NCI-H345 (cell line): Measurements from ENCODE around the gene CA6.
"Not testable (repeated sequence)": the region's sequence is repeated elsewhere in the genome, so short reads cannot be mapped to it uniquely, and the experiment has no call there.

Experiments
- DNase-seq: peaks from one replicate; lab custom pipeline; 2025; lab: John Stamatoyannopoulos, UW

CA6 gene

DNA sequence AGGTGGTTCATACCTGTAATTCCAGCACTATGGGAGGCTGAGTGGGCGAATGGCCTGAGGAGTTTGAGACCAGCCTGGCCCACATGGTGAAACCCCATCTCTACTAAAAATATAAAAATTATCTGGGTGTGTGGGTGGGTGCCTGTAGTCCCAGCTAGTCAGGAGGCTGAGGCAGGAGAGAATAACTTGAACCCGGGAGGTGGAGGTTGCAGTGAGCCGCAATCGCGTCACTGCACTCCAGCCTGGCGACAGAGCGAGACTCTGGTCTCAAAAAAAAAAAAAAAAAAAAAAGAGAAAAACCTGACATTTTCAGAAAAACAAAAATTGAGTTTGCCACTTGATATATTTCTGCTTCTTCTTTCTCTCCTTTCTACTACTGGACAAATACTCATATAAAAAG lies 24.3 kb downstream of the CA6 start:
- DNase-seq: no peak

DNA sequence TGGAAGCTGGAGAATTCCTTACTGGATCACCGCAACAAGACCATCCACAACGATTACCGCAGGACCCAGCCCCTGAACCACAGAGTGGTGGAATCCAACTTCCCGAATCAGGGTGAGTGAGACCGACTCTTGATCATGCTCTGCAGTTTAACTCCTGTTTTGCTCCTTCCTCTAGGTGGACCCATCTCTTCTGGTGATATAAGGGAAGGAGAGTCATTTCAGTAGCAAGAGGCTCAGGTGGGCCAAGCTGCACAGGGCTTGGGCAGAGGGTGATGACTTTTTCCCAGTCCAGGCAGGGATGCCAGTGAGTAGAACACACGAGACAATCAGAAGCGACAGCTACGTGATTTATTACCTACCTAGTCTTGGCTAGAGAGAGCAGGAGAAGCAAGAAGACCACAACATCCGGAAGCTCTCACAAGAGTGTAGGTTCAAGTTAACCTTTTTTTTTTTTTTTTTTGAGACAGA lies 25.2 kb downstream of the CA6 start:
- DNase-seq: no peak

GRCh38 chr1:8974551-8974950 lies 28.9 kb downstream of the CA6 start:
- no peak for DNase-seq

DNA sequence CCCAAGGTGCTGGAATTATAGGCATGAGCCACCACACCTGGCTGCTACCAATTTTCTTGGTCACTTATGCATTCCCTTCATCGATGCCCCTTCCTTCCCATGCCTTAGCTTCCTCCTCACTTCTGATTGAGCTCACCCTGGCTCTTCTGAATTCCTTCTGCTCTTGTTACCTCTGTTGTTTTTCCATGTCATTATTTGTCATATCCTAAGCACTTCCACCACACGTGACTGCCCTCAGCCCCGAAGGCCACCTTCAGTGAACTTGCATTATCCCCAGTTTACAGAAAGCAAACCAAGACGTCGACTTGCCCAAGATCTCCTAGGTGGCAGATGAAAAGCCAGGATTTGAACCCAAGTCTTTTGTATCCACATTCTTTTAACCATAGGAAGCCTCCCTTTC lies 30.7 kb downstream of the CA6 start:
- DNase-seq: no peak

DNA sequence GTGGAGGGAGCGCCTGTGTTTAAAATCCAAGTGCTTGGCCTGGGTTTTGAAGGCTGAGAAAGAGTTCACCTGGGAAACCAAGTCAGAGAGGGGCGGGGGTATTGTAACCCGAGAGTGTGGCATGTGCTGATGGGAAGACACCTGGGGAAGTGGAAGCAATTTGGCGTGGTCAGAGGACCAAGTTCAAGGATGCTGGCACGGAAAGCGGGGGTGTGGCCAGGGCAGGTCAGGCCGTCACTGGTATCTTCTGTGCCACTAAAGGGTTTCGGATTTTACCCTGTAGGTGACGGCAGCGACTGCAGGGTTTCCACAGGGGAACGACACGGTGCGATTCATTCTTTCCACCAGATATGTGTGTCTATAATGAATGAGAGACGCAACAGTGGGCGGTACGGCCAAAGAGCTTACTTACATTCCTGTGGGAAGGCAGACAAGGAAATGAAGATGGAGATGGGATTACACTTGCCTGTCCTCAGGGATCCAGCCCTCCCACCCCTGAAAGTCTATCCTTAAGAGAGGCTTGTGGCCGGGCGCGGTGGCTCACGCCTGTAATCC lies 31.3 kb downstream of the CA6 start:
- no peak for DNase-seq

DNA sequence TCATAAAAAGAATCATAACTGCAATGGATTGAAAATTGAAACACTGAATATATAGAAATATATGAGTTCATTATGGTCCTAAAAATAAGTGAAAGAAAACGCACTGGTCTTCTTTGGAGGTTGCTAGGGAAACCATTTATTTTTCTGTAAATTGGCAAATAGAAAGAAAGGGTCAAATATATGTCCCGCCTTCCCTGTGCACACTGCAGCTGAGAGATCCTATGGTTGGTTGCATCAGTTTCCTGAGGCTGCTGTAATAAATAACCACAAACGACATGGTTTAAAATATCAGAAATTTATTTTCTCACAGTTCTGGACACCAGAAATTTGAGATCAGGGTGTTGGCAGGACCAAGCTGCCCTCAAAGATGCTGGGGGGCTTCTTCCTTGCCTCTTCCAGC lies 35.0 kb downstream of the CA6 start:
- DNase-seq: no peak

GRCh38 chr1:8981169-8981568 lies 35.5 kb downstream of the CA6 start:
- DNase-seq: no peak

GRCh38 chr1:8984203-8984602 lies 38.5 kb downstream of the CA6 start:
- no peak for DNase-seq

- no peak for DNase-seq
Measured at GRCh38 chr1:8984990-8985389, 39.3 kb downstream of the CA6 start.

DNA sequence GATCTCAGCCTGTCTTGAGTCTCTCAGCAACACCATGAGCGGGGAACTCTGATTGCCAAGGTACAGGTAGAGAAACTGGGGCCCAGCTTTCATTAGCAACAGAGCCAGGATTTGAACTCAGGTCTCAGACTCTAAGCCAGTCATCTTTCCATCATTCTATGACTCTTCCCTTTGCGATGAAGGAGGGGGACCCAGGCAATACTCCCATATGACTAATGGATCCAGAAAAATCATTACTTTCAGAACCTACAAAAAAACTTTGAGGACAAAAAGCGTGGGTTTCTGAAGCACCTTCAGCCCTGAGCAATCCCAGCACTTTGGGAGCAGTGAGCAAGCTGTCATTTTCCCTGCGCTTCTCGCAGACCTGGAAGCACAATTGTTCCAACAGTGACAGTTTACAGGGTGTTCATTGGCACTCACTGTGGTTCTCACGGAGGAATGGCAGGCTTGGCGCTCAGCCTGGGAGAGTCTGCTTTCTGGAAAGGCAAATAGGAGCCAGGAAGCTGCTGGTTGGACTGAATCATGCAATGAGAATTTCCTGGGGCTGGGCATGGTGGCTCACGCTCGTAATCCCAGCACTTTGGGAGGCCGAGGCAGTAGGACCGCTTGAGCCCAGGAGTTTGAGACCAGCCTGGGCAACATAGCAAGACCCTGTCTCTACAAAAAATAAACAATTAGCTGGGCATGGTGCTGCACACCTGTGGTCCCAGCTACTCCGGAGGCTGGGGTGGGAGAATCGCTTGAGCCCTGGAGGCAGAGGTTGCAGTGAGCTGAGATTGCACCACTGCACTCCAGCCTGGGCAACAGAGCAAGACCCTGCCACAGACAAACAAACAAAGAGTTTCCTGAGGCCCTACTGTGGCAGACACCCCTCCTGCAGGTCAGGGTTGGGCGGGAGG lies 40.5 kb downstream of the CA6 start:
- DNase-seq: no peak

- DNase-seq: no peak
Measured at GRCh38 chr1:8986814-8987190, 41.1 kb downstream of the CA6 start.

DNA sequence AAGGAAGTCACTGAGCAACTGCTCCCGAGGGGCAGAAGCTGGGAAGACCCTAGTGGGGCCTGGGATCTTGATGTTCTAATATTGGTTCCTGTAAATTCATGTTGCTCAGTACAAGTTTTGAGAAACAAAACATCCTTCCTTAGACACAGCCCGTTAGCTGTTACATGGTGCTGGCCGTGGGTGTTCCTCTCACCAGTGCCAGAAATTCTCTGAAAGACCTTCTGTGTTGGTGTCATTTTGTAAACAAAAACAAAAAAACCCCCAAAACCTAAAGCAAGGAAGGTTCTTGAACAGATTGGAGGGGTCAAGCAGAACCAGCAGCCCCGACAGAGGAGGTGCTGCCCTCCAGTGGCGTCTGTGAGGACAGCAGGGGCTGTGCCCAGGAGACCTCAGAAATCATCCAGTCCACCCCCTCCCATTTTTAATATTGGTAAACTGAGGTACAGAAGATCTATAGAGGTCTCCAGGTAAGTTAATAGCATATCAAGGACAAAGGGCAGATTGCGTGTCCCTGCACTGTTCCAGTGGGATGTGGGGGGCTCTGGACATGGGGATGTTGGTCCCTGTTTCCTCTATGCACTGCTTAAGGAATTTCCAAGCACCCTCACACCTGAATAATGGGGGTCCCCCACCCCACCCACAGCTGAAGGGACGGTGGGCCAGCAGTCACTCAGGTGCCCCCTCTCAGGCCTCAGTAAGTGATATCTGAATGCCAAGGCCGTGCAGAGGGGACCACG lies 42.4 kb downstream of the CA6 start:
- peak; percentile 14 for DNase-seq

DNA sequence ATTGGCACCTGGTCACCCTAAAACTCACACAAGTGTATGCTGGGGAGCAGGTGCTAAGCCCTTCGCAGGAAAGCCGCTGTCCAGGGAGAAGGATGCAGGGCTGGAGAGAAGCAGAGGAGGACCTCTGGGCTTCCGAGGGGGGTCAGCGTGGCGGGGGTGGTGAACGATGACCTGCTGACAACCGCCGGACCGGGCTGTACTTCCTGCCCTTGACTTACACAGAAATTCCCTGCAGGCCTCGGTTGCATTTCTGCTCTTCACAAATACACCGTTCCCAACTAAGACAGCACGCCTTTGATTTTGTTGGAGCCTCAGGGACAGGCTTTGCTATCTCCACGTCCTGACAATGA lies 42.9 kb downstream of the CA6 start:
- no peak for DNase-seq

DNA sequence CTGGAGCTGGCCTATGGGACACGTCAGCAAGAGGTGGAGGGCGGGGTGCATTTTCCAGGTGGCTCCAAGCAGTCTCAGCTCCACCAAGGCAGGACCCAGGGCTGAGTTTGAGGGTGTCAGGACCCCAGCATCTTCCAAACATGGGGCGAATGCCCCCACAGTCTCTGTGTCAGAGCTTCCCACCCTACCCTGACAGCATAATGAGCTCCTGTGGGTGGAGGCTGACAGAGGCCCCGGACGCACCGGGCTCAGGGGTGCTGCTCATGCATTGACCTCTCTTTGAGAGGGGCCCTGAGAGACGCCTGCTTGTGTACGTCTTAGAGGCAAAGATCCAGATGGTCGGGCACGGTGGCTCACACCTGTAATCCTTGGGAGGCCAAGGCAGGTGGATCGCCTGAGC lies 43.4 kb downstream of the CA6 start:
- DNase-seq: no peak

DNA sequence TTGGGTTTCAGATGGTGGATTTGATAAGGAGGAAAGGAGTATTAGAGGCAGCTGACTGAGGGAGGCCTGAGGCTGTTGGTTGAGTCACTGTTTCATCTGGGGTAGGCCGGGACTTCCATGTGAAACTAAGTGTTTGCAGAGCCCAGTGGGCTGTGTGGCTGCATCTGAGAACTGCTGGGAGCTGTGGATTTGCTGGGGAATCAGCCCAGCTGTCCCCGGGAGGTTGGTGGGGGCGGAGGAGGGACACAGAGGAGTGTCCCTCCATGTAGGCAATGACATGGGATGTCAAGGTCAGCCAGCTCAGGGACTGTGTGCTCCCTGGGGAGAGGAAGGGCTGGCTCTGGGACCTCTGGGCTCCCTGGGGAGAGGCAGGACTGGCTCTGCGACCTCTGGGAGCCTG lies 44.2 kb downstream of the CA6 start:
- DNase-seq: no peak

DNA sequence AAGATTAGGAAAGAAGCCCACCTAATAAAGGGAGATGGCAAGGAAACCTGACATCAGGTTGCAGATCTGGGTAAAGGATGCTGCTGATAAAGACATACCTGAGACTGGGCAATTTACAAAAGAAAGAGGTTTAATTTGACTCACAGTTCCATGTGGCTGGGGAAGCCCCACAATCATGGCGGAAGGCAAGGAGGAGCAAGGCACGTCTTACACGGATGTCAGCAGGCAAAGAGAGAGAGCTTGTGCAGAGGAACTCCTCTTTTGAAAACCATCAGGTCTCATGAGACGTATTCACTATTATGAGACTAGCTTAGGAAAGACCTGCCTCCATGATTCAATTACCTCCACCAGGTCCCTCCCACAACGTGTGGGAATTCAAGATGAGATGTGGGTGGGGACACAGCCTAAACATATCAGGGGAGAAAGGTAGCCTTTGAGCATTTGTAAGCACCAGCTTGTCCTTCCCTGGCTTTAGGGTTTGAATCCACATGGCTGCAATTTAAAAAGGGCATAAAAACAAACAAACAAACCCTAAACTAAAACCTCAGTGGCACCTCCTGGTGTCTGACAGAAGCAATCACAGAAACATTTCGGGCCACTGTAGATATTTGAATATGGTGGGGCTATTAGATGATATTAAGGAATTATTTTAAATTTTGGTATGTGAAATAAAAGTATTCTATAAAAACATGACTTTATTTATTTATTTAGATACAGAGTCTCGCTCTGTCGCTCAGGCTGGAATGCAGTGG lies 47.4 kb downstream of the CA6 start:
- DNase-seq: no peak

DNA sequence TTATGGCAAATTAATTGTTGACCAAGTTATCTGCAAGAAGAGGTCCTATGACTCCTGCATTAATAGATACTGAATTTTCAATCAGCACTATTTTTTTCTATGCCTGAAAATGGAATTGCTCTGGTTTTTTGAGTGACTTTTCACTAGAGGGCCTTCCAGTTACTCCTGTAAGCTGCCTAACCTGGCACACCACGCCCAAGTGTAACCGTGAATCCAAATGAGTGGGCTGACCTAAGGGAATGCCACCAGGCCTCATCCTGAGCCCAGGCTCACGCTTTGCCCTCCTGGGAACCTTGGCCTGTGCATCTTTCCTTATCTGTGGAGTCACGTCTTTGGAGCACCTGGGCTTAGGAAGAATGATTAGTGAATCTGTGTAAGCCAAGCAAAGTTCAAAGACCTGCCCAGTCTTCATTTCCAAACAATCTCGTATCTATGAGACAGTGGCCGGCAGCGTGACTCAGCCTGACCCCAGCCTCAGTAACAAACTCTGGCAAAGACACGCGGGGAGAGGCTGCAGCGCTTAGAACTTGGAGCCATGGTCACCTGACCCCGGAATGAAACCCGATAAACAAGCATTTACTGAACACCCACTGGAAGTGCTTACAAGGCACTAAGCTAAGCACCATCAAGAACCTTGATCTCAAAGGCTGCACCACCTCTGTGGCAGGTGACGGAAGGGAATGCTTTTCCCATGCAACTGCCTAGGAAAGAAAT lies 48.5 kb downstream of the CA6 start:
- not testable (repeated sequence) for DNase-seq

DNA sequence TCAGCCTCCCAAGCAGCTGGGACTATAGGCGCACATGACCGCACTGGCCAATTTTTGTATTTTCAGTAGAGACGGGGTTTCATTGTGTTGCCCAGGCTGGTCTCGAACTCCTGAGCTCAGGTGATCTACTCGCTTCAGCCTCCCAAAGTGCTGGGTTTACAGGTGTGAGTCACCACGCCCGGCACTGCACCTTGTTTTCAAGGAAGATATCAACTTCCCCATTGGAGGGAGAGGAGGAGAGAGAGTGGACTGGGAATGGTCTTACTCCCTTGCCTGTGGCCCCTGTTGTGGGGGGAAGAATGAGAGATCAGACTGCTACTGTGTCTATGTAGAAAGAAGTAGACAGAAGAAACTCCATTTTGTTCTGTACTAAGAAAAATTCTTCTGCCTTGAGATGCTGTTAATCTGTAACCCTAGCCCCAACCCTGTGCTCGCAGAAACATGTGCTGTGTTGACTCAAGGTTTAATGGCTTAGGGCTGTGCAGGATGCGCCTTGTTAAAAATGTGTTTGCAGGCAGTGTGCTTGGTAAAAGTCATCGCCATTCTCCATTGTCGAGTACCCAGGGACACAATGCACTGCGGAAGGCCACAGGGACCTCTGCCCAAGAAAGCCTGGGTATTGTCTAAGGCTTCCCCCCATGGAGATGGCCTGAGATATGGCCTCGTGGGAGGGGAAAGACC lies 56.0 kb downstream of the CA6 start:
- not testable (repeated sequence) for DNase-seq

DNA sequence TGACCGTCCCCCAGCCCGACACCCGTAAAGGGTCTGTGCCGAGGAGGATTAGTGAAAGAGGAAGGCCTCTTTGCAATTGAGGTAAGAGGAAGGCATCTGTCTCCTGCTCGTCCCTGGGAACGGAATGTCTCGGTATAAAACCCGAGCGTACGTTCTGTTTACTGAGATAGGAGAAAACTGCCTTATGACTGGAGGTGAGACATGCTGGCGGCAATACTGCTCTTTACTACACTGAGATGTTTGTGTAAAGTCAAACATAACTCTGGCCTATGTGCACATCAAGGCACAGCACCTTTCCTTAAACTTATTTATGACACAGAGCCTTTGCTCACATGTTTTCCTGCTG lies 56.5 kb downstream of the CA6 start:
- not testable (repeated sequence) for DNase-seq

DNA sequence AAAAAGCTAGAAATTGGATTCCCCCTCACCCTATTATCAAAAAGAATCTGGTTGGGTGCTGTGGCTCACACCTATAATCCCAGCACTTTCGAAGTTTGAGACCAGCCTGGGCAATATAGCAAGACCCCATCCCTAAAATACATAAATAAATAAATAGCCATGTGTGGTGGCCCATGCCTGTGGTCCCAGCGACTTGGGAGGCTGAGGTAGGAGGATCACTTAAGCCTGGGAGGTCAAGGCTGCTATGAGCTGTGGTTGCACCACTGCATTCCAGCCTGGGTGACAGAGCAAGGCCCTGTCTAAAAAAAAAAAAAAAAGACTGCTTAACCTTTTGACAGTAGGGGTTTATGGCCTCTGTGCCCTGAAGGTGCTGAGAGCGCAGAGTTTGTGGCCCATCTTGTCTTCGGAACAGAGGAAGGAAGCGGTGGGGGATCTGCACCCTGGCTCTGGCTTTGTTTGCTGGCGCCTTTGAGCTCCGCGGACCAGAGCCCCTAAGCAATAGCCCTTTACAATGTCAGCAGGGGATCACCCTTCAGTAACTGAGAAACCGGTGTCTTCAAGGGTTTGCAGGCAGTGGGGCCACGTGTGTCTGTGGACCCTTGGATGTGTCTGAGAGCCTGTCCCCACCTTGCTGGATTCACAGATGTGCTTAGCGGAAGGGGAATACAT lies 58.5 kb downstream of the CA6 start:
- no peak for DNase-seq
